Activated CD4-positive, CD25-positive, alpha-beta regulatory T cell (primary cell): ENCODE data around the gene IL31.
"Not testable (repeated sequence)": the region's sequence is repeated elsewhere in the genome, so short reads cannot be mapped to it uniquely, and the experiment has no call there.

Experiments used
- DNase-seq, 4 experiments: peaks; one replicate each; lab custom pipeline; 2025; lab: John Stamatoyannopoulos, UW

The IL31 gene

DNA sequence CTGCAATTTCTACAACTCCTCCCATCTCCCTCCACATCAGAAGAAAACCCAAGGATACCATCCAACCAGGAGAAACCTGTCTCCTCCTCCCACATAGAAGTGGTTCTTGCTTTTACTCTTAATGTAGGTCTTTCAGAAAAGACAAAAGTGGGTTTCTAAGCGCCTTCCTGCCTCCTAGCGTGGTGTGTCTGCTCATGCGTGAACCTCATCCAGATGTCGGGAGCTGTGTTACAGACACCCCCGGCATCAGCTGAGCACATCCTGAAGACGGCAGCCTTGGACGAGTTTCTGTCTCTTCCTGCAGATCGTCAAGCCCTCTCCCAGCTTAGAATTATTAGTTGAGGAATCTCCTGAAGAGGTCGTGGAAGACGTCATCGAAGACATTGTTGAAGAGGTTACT, 18.4 kb upstream of the IL31 start:
- DNase-seq: no peak

DNA sequence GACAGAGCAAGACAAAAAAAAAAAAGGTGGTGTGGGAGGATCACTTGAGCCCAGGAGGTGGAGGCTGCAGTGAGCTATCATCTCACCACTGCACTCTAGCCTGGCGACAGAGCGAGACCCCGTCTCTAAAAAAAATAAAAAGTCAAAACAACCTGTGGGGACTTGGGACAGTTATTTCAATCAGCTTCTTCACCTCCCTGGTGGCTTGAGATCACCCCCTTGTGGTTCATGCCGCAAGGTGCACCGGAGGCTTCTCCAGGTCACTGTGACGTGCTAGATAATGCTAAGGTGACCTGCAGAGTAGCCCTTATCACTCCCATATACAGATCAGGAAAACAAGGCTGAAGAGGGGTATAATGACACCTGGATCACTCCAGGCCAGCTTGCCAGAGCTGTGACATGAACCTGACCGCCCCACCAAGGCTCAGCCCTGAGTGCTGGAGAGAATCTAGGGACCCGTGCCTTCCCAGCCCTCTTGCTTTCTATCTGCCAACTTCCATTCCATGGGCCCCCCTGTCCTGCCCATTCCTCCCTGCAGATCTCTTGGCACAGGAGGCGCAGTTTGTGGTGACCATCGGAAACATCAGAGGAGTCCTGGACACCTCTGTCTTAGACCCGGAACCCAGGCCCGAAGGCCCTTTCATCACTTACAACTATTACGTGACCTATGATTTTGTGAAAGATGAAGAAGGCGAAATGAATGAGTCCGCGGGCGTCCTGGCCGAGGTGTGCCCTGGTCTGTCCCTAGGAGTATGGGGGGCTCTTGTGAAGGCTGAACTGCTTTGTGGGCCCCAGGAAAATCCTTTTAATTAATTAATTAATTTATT, 17.0 kb upstream of the IL31 start:
- DNase-seq: peak in 3 of 4 experiments; percentile 11 to 40 (median 17)

DNA sequence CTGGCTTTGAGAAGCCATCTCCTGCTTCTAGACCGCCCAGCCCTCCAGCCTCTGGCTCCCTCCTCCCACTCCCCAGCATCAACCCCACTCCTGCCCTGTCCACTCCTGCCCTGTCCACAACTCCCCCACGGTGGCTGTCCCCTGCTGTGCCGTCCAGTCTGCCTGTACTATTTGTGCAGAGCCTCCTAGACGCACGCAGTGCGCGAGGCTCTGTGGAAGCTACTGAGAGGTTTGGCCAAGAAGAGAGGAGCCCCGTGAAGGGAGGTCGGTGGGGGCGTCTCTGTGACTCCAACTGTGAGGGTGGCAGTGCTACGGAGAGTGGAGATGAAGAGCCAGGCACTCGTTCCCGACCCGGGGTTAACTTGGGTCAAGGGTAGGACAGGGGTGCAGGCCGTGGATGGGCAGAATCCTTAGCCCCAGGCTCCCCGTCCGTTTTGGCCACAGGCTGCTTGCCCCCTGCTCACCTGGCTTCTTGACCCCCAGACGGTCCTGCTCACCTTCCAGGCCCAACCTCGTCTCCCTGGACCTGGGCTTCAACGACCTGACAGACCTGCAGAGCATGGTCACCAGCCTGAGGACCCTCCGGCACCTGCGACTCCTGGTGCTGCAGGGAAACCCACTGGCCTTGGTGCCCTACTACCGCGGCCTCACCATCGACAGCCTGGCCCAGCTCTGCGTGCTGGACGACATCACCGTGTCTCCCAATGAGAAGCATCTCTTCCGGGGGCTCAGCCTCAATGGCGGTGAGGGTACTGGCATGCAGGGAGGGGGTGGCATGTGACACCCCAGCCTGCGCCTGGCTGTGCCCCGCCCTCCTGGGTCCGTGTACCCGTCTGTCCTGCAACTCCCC, 15.8 kb upstream of the IL31 start:
- DNase-seq: no peak

DNA sequence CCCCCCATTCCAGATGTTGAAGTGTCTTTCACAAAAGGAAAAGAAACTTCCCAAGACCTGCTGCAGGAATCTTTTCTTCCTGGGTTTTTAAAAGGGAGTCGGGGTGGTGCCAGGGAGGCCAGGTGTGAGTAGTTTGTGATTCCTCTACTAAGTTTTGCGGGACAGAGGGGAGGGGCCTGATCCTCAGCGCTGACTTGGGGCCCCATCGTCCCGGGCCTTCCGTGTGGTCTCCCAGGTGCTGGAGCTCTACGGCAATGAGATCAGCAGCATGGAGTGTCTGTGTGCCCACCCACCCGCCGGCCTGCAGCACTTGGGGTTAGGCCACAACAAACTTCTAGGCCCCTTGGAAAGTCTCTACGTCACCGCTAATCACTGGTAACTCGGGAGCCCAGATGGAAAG, 13.4 kb upstream of the IL31 start:
- DNase-seq: no peak

DNA sequence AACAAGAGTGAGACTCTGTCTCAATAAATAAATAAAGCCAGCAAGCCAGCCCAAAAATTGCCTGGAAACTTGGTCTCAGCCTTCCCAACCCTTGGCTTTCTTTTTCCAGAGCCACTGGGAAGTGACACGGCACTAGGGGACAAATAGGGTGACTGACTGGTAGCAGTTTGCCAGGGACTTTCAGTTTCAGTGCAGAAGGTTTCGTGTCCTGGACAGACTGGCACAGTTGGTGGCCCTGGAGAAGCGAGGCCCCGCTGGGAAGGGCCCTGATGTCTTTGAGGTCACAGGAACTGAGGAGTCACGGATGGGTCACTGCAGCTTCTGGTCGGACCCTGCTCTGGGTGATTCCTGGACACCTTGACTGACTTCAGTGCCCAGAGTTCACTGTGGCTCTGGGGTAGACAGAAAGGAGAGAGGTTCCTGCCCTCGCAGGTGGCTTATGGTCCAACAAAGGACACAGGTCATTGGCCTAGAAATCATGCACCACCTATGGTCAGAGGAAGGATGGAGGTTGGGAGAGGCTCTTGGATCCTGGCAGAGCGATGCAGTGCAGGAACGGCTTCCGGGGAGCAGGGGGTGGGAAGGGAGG, 11.6 kb upstream of the IL31 start:
- no peak for DNase-seq

DNA sequence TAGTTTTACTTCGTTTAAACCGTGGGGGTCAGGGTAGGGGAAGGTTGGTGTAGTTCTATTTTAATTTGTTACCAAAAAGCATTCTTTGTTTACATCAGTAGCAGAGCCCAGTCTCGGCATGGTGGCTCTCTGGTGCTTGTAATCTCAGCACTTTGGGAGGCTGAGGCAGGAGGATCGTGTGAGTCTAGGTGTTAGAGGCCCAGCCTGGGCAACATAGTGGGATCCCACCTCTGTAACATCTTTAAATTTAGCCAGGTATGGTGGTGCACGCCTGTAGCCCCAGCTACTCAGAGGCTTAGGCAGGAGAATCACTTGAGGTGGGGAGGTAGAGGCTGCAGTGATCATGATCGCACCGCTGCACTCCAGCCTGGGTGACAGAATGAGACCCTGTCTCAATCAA, 11.1 kb upstream of the IL31 start:
- no peak for DNase-seq

- no peak for DNase-seq
Measured at GRCh38 chr12:122184517-122184916, 10.5 kb upstream of the IL31 start.

DNA sequence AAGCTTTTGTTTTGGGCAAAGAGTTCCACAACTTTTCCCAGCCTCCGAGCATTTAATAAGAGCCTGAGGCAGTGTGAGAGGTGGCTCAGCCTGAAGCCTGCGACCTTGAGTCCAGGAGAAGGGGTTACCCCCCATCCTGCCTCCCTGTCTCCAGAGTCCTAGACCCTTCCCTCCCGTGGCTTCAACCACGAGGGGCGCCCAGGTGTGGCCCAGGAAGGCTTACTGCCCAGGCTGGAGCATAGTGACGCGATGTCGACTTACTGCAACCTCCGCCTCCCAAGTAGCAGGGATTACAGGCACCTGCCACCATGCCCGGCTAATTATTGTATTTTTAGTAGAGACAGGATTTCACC, 9.5 kb upstream of the IL31 start:
- DNase-seq: no peak

DNA sequence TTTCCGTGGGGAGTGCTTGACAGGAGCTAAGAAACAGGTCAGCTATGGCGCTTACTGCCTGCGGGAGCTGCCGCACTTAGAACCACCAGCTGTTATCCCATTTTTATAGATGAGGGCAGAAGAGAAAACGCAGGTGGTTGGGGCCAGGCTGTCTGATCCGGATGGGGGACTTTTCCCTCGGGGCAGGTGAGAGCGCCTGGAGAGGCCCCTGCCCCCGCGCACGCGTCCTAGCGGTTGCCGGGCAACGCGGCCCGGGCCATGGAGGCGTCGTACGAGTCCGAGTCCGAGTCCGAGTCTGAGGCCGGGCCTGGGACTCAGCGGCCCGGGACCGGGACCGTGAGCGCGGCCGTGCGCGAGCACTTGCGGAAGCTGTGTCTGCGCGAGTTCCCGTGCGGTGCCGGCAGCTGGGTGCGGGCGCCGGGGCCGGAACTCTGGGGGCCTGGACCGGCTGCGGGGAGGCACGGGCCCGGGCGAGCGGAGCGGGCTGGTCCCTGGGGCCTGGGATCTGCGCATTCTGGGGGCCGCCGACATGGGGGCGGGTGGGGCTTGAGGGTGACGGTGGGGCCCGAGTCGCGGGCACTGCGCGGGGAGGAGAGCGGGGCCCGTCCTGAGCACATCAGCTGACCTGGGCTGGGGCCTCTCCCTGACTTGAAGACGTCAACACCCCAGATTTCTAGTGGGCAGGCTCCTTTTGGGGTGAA, 9.0 kb upstream of the IL31 start, which contains the start of gene LRRC43:
Gene LRRC43 (plus strand): TSS at position 237 of the 701 bp plus-strand sequence. CDS start 22 bp downstream, at position 259.
- no peak for DNase-seq

GRCh38 chr12:122176473-122176872, 2.5 kb upstream of the IL31 start:
- DNase-seq: not testable (repeated sequence)

DNA sequence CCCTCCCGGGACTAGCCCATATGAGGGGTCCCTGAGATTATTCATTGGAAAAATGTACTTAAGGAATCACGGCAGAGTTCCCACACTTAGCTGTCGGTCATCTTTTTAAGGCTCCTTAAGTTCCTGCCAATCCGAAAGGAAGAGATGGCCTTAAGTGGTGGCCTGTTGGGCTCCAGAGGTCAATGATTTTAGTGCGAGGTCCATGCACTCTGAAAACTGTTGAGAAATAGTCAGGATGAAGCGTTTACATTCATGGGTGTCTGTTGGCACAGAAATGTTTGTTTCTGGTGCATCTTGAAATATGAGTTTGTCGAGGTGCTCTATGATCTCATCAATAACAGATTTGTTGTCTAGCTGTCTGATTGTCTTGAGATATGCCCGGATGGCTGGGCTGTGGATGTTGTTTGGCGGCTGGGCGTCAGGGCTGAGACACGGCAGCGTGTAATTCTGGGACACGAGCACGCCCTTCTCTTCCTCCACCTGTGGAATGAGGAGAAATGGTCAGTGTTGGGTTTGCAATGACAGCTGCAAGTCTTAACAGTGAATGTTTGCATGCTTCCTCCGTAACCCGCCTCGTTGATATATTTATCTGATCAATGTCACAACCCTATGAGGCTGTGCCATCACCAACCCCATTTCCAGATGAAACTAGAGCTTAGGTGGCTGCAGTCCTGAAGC, 1.6 kb downstream of the IL31 start:
- no peak for DNase-seq

- no peak for DNase-seq
Measured at GRCh38 chr12:122171399-122171798, 2.6 kb downstream of the IL31 start.

DNA sequence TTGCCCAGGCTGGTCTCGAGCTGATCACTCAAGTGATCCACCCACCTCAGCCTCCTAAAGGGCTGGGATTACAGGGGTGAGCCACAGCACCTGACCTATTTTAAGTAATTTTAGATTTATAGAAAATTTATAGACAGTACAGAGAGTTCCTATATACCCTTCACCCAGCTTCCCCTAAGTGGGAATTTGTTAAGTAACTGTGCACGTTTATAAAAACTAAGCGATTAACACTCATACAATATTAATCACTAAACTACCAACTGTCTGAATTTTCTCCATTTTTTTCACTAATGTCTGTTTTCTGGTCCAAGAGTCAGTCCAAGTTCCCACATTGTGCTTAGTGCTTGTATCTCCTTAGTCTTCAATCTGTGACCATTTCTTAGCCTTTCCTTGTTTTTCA, 5.5 kb downstream of the IL31 start:
- DNase-seq: no peak

- DNase-seq: no peak
Measured at GRCh38 chr12:122167356-122167925, 6.6 kb downstream of the IL31 start.

DNA sequence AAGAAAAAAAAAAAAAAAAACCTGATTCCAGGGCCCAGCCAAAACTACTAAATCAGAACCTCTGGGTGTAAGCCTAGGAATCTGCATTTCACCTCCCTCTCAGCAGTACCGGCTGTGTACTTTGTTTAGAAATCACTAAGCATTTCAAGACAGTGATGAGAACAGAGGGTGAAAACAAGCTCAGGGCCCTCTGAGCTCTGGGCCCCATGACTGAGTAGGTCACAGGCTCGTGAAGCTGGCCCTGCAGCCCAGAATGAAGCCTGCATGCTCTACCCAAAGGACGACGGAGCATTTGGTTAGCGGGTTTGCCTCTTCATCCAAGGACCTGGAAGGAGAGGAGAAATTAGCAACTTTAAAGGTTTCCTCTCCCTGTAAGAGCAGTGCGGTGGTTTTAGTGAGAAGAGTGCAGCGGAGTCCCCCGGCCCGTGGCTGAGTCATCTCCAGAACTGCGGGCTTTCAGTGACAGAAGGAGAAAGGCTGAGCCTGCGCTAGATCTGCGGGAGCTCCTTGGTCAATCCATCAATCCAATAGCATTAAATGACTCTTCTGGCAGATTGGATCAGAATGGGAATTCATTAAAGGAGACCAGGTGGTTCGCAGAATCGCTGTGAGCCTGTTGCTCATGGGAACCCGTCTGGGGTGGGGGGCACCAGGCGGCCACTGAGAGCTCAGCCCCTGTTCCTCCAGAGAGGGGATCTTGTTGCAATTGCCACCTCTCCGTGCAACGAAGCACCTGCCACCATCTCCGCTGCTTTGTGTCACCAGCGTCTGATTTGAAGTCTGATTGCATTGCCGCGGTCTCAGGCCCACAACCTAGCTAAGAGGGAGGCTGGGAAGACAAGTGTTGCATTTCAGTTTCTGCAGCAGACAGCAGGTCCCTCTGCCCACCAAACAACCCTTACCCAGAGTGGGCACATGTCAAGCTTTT, 7.3 kb downstream of the IL31 start:
- no peak for DNase-seq

DNA sequence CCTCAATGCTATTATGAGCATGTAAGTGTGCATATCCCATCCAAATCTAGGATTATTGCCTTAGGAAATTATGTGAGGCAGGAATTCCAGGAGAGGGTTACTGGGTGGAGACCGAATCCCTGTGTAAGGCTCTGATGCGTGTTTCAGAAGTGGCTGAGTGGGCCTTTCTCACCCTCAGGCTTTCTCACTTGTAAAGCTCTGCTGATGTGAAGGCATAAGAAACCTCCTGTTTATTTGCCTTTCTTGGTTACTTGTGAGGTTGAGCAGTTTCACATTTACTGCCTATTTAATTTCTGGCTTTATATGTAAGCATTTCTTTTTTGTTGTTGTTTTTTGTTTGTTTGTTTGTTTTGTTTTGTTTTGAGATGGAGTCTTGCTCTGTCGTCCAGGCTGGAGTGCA, 11.0 kb downstream of the IL31 start:
- DNase-seq: no peak

- DNase-seq: no peak
Measured at GRCh38 chr12:122161682-122162081, 12.3 kb downstream of the IL31 start.

DNA sequence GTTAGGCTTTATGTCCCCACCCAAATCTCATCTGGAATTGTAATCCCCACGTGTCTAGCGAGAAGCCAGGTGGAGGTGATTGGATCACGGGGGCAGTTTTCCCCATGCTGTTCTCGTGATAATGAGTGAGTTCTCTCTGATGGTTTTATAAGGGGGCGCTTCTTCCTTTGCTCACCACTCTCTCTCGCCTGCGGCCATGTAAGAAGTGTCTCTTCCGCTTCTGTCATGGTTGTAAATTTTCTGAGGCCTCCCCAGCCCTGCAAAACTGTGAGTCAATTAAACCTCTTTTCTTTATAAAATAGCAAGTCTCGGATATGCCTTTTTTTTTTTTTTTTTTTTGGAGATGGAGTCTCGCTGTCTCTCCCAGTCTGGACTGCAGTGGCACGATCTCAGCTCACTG, 13.3 kb downstream of the IL31 start:
- no peak for DNase-seq

- no peak for DNase-seq
Measured at GRCh38 chr12:122159882-122160281, 14.1 kb downstream of the IL31 start.

- no peak for DNase-seq
Measured at GRCh38 chr12:122158700-122159285, 15.2 kb downstream of the IL31 start.
